Astrocyte of the spinal cord (primary cell): ENCODE data around the gene LDLRAD3.

ENCODE experiments used
- DNase-seq: peaks from one replicate; pipeline ENCODE4 v3.0.0; 2011; ENCODE audit warnings: low read depth, low spot score
- H3K4me3 ChIP-seq: 2 replicates; pipeline ENCODE4 v1.5.1; 2011; ENCODE audit warnings: low read depth, mild to moderate bottlenecking, low read length, moderate library complexity
- in situ Hi-C: cut with HindIII; loops from 2 replicates; pipeline ENCODE4 v1.10.0; 2017; ENCODE audit warnings: low sequenced_read_pairs
- TF ChIP-seq, protein P1 (sequence below): IDR thresholded peaks from 2 replicates; pipeline ENCODE4 v1.5.1; 2012; ENCODE audit warnings: low read depth, mild to moderate bottlenecking, low read length, inconsistent platforms

Gene LDLRAD3

GRCh38 chr11:36218283-36218921 is 274.5 kb downstream of the LDLRAD3 start:
- in situ Hi-C loops = no loop called here
- no peak for DNase-seq
- H3K4me3 ChIP-seq = no peak overlapping the region
- TF ChIP-seq, protein P1, sequence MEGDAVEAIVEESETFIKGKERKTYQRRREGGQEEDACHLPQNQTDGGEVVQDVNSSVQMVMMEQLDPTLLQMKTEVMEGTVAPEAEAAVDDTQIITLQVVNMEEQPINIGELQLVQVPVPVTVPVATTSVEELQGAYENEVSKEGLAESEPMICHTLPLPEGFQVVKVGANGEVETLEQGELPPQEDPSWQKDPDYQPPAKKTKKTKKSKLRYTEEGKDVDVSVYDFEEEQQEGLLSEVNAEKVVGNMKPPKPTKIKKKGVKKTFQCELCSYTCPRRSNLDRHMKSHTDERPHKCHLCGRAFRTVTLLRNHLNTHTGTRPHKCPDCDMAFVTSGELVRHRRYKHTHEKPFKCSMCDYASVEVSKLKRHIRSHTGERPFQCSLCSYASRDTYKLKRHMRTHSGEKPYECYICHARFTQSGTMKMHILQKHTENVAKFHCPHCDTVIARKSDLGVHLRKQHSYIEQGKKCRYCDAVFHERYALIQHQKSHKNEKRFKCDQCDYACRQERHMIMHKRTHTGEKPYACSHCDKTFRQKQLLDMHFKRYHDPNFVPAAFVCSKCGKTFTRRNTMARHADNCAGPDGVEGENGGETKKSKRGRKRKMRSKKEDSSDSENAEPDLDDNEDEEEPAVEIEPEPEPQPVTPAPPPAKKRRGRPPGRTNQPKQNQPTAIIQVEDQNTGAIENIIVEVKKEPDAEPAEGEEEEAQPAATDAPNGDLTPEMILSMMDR = no peak

GRCh38 chr11:36219996-36220395 is 276.1 kb downstream of the LDLRAD3 start:
- in situ Hi-C loops = no loop called here
- TF ChIP-seq, protein P1 = no peak

GRCh38 chr11:36222831-36223635 is 279.2 kb downstream of the LDLRAD3 start:
- TF ChIP-seq, protein P1 = no peak
- no peak overlapping the region for H3K4me3 ChIP-seq
- in situ Hi-C loops = no loop called here
- peak; percentile 30 for DNase-seq

More at GRCh38 chr11:36219996-36220395, 276.1 kb downstream of the LDLRAD3 start:
- no peak for DNase-seq
- H3K4me3 ChIP-seq = no peak overlapping the region

- no peak for DNase-seq
- no peak overlapping the region for H3K4me3 ChIP-seq
- TF ChIP-seq, protein P1 = no peak
- in situ Hi-C loops = no loop called here
Observed at GRCh38 chr11:36224209-36224882, 280.5 kb downstream of the LDLRAD3 start.

DNA sequence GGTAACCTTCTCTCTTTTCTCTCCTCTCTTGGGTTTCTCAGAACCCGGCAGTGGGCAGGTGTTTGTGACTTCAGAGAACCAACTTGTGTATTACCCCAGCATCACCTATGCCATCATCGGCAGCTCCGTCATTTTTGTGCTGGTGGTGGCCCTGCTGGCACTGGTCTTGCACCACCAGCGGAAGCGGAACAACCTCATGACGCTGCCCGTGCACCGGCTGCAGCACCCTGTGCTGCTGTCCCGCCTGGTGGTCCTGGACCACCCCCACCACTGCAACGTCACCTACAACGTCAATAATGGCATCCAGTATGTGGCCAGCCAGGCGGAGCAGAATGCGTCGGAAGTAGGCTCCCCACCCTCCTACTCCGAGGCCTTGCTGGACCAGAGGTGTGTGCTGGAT is 283.2 kb downstream of the LDLRAD3 start:
- no peak for DNase-seq

GRCh38 chr11:36228689-36229088 is 284.8 kb downstream of the LDLRAD3 start:
- DNase-seq = no peak
- in situ Hi-C loops = no loop called here
- no peak overlapping the region for H3K4me3 ChIP-seq
- TF ChIP-seq, protein P1 = no peak

More for the DNA sequence above, 283.2 kb downstream of the LDLRAD3 start:
- H3K4me3 ChIP-seq = no peak overlapping the region
- in situ Hi-C loops = no loop called here
- TF ChIP-seq, protein P1 = no peak
